ENCODE data around the gene SLC22A5. TPM values are rescaled to one million over a fixed set of nuclear protein-coding genes. Genes with fewer than 3 reads are reported as not detected.

SLC22A5 gene
- total and polyA plus RNA-seq, 9 of the 15 experiments (the other 6 are each of a cell fraction or from before 2014, with no cell fraction given), result 3.0 to 16.6 (median 8.3) TPM

GRCh38 chr5:132426525-132427138 is 57.1 kb downstream of the SLC22A5 start (continued):
- TF ChIP-seq SFPQ (IDR thresholded peaks at IDR 0.05; ENCODE audit: low read depth, low read length) (no peak), GMEB1 (CRISPR knock-in tag; IDR thresholded peaks at IDR 0.05) (no peak), HSF4 (CRISPR knock-in tag; IDR thresholded peaks at IDR 0.05; ENCODE audit: borderline replicate concordance) (no peak), SRSF7 (optimal IDR thresholded peaks at IDR 0.05; ENCODE audit: low read depth, low read length) (no peak), ETS2 (tag; IDR thresholded peaks at IDR 0.05; ENCODE audit: borderline replicate concordance, poor library complexity, severe bottlenecking) (no peak), ZC3H8 (IDR thresholded peaks at IDR 0.05) (no peak), FOSL1 (tag; conservative IDR thresholded peaks at IDR 0.05) (peak; percentile 96), ZFP36 (IDR thresholded peaks at IDR 0.05; ENCODE audit: low read depth, low read length, partially characterized antibody) (peak; percentile 34), NRF1 (conservative IDR thresholded peaks at IDR 0.05 in 1 of 2, IDR thresholded peaks at IDR 0.05 in 1 of 2) (peak; percentile 42 to 62; a peak in 3 of 4 replicates), ZBTB1 (CRISPR knock-in tag; IDR thresholded peaks at IDR 0.05; ENCODE audit: borderline replicate concordance, low read depth) (no peak), TRIM25 (IDR thresholded peaks at IDR 0.05; ENCODE audit: borderline replicate concordance) (no peak), ZC3H4 (CRISPR knock-in tag; IDR thresholded peaks at IDR 0.05; ENCODE audit: borderline replicate concordance) (no peak), REST (IDR thresholded peaks at IDR 0.05; ENCODE audit: borderline replicate concordance) (peak; percentile 88), REST (CRISPR knock-in tag; IDR thresholded peaks at IDR 0.05; ENCODE audit: low read depth) (peak; percentile 73)
